Right ventricle myocardium inferior (tissue), 1 donor: ENCODE data around the gene NUDT5. TPM values are rescaled to one million over a fixed set of nuclear protein-coding genes. Genes with fewer than 3 reads are reported as not detected.
"Not testable (repeated sequence)": the region's sequence is repeated elsewhere in the genome, so short reads cannot be mapped to it uniquely, and the experiment has no call there.

ENCODE experiments used
- ATAC-seq: fragments of 200-7000 bp; cut with Tn5 transposase; one replicate; pipeline ENCODE4 v1.9.1; 2020; ENCODE audit warnings: mild to moderate bottlenecking, moderate library complexity
- DNase-seq: peaks from one replicate; pipeline ENCODE4 v3.0.0; 2021; ENCODE audit errors: missing footprints
- intact Hi-C: fragments of 100-400 bp; cut with DNase I; formaldehyde crosslinking; loops from one replicate; pipeline ENCODE4 v1.11.0; 2022
- total RNA-seq: library from RNA; stranded (reverse); fragmentation: NEBNext Ultra II Directional; extraction: Animal tissue kit (Norgen Biotek cat#: 25700); gene quantifications from one replicate; pipeline ENCODE4 v1.2.1, GENCODE V29; 2021
- donor health status: DM: no; HTN: yes; CAD: no; lungs with severe emphysema.

Gene NUDT5
- total RNA-seq, 1 donor from 2014 or later = 10.1 TPM

DNA sequence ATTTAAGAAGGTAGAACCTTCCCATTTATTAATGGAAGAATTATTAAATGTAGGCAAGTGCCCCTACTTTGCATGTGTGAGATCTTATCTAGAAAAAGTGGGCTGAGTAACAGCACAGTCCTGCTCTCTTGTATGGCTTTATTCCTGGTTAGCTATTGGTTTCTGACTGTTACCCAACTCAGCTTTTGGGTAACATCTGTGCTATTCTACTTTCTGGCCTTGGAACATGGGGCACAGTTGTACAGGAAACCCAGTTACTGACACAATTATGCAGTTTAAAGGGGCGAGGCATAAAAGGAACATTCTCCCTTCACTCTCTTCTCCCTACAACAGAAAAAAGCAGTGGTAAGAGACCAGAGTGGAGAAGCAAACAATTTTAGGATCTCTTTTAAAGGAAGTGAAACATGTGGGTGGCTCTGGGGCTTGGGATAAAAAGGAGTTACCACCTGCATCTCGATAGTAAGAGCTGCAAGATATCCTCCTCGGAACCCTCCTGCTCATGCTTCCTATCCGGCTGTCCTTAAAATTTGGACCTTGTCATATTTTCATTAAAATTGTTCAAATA, 16.0 kb downstream of the NUDT5 start:
- intact Hi-C loops = no loop called here
- ATAC-seq (no peak), DNase-seq (no peak)

- intact Hi-C loops = no loop called here
- ATAC-seq (no peak), DNase-seq (no peak)
Observed at GRCh38 chr10:12177642-12178041, 18.0 kb downstream of the NUDT5 start.

GRCh38 chr10:12171512-12171911, 24.2 kb downstream of the NUDT5 start:
- DNase-seq, ATAC-seq, intact Hi-C loops: not testable (repeated sequence)

DNA sequence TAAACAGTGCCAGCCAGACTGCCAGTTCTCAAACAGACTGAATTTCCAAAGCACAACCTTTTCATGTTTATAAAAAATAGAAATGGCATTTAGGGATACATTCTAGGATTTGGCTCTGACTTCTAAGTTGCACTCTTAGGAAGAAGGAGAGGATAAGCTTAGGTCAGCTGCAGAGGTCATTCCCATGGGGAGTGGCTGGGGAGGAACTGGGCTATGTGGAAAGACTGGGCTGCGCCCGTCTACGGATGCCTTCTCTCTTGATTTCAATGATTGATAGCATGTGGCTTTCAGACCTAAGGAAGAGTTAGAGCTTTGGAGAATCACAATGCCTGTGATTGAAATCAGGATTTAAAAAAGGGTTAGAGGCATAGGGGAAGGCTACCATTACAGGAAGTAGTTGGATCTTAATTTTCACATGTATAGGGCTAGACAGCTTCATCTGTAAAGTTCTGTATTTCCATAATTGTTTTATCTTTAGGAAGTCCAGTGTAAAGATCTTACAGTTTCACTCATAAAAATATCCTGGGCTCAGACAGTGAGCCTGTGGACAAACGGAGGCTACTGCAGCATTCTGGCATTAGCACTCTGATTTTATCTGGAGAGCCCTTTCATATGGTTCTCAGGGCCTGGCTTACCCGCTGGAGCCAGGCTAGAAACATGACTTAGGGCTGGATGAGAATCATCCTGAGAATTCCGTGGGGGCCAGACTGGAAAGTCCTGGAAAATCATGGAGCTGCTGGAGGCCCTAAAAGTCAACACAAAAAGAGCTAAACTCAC, 29.5 kb downstream of the NUDT5 start:
- DNase-seq (no peak), ATAC-seq (no peak)
- intact Hi-C loops = no loop called here

DNA sequence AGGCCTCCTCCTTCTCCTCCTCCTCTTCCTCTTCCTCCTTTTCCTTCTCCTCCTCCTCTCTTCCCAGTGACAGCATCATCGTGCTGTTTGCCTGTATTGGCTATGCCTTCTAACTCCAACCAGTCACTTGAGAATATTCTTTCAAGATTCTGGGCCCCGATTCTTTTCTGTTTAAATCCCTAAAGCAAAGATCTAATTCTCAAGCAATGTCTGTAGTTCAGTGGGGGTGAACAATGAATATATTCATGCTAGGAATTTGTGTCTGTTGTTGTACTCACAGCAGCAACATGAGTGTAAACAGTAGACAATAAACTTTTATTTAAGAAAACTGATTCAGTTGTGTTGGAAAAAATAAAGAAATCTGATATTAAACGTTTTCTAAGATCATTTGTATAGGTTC, 30.7 kb downstream of the NUDT5 start:
- no peak for ATAC-seq
- DNase-seq = no peak
- intact Hi-C loops = no loop called here

DNA sequence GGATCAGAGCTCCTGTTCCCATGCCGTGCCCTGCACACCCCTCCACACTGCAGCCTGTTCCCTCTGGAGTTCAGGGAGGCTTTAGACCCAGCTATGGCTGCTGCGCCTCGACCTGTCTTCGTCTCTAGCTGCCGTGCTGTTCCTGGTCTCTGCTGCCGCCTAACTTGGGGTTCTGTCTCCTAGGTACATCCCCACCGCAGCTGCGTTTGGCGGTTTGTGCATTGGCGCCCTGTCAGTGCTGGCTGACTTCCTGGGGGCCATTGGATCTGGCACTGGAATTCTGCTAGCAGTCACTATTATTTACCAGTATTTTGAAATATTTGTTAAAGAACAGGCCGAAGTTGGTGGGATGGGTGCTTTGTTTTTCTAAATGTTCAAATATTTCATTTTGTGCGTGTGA, 31.6 kb downstream of the NUDT5 start:
- ATAC-seq = no peak

GRCh38 chr10:12162927-12163326, 32.8 kb downstream of the NUDT5 start:
- intact Hi-C loops = no loop called here
- ATAC-seq (no peak), DNase-seq (no peak)

More for the DNA sequence above, 31.6 kb downstream of the NUDT5 start:
- no peak for DNase-seq
- intact Hi-C loops = no loop called here

- no peak for DNase-seq
- ATAC-seq = no peak
- intact Hi-C loops = no loop called here
Observed at GRCh38 chr10:12160664-12161063, 35.0 kb downstream of the NUDT5 start.

GRCh38 chr10:12158111-12158510, 37.6 kb downstream of the NUDT5 start:
- ATAC-seq (no peak), DNase-seq (no peak)
- intact Hi-C loops = no loop called here

DNA sequence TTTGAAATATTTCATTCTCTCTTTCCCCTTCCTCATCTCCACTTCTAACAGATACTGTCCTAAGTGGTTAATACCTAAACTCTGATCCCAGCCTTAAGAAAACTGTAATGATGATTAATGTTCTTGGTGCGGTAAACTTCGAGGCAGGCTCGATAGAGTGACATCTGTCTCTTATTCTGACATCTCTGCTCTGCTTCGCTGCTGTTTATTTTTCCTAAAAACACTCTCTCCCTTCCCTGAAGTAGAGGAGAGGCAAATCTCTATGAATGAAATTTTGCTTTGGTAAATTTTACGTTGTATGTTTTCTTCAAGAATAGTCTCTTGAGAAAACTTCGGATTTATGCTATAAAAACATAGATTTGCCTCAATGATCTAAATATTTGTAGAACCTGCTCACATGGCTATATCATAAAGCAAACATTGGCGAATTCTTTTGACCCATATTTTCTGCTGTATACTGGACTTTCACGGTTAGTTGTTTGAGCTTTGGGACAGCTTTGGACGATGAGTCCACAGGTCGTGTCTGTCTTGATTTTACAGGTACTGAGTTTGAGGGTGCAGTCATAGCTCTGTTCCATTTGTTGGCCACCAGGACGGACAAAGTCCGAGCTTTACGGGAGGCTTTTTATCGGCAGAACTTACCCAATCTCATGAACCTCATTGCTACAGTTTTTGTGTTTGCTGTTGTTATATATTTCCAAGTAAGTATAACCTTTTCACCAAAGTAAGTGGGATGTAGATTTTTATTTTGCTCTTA, 39.1 kb downstream of the NUDT5 start:
- ATAC-seq = no peak
- intact Hi-C loops = no loop called here
- DNase-seq = no peak

DNA sequence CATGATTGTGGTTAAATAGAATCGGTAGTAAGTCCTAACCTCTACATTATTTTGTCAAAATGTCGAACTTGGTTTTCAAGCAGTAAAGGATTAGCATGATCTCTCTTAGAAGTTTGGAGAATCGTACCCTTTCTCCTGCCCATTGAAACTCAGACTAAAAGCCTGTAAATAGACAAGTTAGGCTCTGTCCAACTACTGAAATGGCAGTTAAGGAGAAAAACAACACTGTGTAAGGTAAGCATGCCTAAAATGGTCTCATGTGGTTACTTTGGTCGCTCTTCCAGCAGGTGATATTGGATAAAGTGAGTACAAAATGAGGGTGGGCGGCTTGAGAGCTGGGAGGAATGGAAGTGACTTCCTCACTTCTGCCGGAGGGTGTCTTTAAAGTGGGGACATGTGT, 41.2 kb downstream of the NUDT5 start:
- intact Hi-C loops = no loop called here

DNA sequence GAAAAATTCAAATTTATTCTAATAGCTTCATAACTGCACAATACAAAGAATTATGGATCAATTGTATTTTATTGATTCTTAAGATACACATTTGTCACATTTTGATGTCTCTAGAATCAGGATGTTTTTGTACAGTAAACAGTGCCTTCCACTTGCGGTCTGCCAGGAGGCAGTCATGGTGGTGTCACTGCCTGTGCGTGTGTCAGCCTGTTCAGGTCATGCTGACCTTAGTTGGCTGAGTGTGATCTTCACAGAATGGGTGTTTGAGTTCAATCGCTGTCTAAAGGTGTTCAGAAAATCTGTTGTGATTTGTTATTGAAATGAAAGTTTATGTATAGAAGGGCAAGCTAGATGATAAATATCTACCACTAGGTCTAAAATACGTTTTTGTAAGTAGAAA, 45.5 kb downstream of the NUDT5 start:
- intact Hi-C loops = no loop called here
- ATAC-seq = no peak

More for the DNA sequence above, 41.2 kb downstream of the NUDT5 start:
- DNase-seq (no peak), ATAC-seq (no peak)

GRCh38 chr10:12144538-12144937, 51.2 kb downstream of the NUDT5 start:
- DNase-seq (no peak), ATAC-seq (no peak)
- intact Hi-C loops = no loop called here

More for the DNA sequence above, 45.5 kb downstream of the NUDT5 start:
- no peak for DNase-seq

- DNase-seq (no peak), ATAC-seq (no peak)
- intact Hi-C loops = no loop called here
Observed at GRCh38 chr10:12140038-12140437, 55.7 kb downstream of the NUDT5 start.

DNA sequence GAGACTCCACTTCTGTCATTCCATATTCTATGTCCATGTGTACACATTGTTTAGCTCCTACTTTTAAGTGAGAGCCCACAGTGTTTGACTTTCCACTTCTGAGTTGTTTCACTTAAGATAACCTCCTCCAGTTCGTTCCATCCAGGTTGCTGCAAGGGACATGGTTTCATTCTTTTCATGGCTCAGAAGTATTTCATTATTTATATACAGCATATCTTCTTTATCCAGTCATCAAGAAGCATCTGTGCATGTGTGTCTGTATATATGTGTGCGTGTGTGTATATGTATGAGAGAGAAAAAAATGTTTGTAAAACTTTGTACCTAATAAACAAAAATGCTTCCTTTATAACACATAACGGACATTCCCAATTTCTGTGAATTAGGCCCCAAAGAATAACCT, 60.1 kb downstream of the NUDT5 start:
- intact Hi-C loops = no loop called here
- DNase-seq = no peak
- no peak for ATAC-seq

- intact Hi-C loops = no loop called here
- no peak for DNase-seq
- no peak for ATAC-seq
Observed at GRCh38 chr10:12130237-12130872, 65.3 kb downstream of the NUDT5 start.

- ATAC-seq (peak; percentile 99), DNase-seq (peak; percentile 98)
- intact Hi-C loops = loop anchor here (1.0 kb wide), 1 partner anchor 86 kb away; no protein-coding TSS in a partner anchor
Observed at GRCh38 chr10:12129222-12130111, 66.2 kb downstream of the NUDT5 start, which contains the start of gene SEC61A2. SEC61A2 (plus strand) TSS chr10:12129677; CDS start chr10:12129788, 111 bp downstream.

DNA sequence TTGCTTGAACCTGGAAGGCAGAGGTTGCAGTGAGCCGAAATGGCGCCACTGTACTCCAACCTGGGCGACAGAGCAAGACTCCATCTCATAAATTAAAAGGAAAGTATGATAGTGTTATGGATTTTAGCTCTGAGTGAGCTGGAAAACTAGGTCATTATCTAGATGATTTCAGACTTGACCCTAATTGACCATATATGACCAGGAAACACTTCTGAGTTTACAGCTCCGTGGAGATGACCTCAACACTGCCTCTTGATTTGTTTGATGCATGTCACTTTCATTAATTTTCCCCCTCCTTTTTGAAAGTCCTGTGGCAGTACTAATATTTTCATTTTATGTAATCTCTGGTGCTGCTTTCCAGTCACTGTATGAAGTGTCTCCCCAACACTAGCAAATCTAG, 74.0 kb downstream of the NUDT5 start:
- intact Hi-C loops = no loop called here
- DNase-seq (no peak), ATAC-seq (no peak)
